GM23338 (cell line): ENCODE results near the gene CCDC187. TPM values are rescaled to one million over a fixed set of nuclear protein-coding genes. Genes with fewer than 3 reads are reported as not detected.

ENCODE experiments used
- ATAC-seq: fragments of 200-7000 bp; cut with Tn5 transposase; 3 replicates; pipeline ENCODE4 v1.9.1; 2020
- DNase-seq: peaks from one replicate; pipeline ENCODE4 v3.0.0-alpha.2; 2015; ENCODE audit warnings: low spot score
- H2AFZ ChIP-seq: fragments of 200-600 bp; sonication (generic); 2 replicates; pipeline ENCODE4 v1.8.0; 2016; ENCODE audit warnings: antibody characterized with exemption, mild to moderate bottlenecking, moderate library complexity
- H3F3A ChIP-seq: fragments of 200-600 bp; sonication (generic); replicated peaks from 2 replicates; pipeline ENCODE4 v1.8.0; 2017; ENCODE audit warnings: antibody characterized with exemption, mixed run types, low read depth
- H3K27ac ChIP-seq: fragments of 200-600 bp; sonication (generic); 2 replicates; pipeline ENCODE4 v1.6.1; 2016; ENCODE audit warnings: low read depth
- H3K27me3 ChIP-seq: fragments of 200-600 bp; sonication (generic); 2 replicates; pipeline ENCODE4 v1.8.0; 2016; ENCODE audit warnings: mild to moderate bottlenecking, mixed run types, moderate library complexity; ENCODE audit not compliant: insufficient read depth
- H3K36me3 ChIP-seq: fragments of 200-600 bp; sonication (generic); 2 replicates; pipeline ENCODE4 v1.8.0; 2016; ENCODE audit warnings: mild to moderate bottlenecking; ENCODE audit not compliant: insufficient read depth
- H3K4me1 ChIP-seq: fragments of 200-600 bp; sonication (generic); 2 replicates; pipeline ENCODE4 v1.8.0; 2016; ENCODE audit warnings: mild to moderate bottlenecking, moderate library complexity; ENCODE audit not compliant: insufficient read depth
- H3K4me2 ChIP-seq: fragments of 200-600 bp; sonication (generic); 2 replicates; pipeline ENCODE4 v1.7.1; 2017; ENCODE audit warnings: mixed run types
- H3K4me3 ChIP-seq: fragments of 200-600 bp; sonication (generic); 2 replicates; pipeline ENCODE4 v1.6.1; 2016; ENCODE audit warnings: mixed run types
- H3K79me2 ChIP-seq: fragments of 200-600 bp; sonication (generic); replicated peaks from 2 replicates; pipeline ENCODE4 v1.8.0; 2017; ENCODE audit warnings: mild to moderate bottlenecking; ENCODE audit not compliant: insufficient read depth
- H3K9me2 ChIP-seq: fragments of 200-600 bp; sonication (generic); 2 replicates; pipeline ENCODE4 v1.8.0; 2017; ENCODE audit not compliant: insufficient read depth
- H4K20me1 ChIP-seq: fragments of 200-600 bp; sonication (generic); replicated peaks from 2 replicates; pipeline ENCODE4 v1.8.0; 2017; ENCODE audit warnings: mild to moderate bottlenecking; ENCODE audit not compliant: insufficient read depth
- H3K27ac Mint-ChIP-seq: 2 replicates; pipeline ENCODE4 v1.8.0; 2020; ENCODE audit warnings: inconsistent platforms, mild to moderate bottlenecking, moderate library complexity, mixed read lengths
- H3K27me3 Mint-ChIP-seq: 3 replicates; pipeline ENCODE4 v1.8.0; 2022; ENCODE audit warnings: low read depth, mild to moderate bottlenecking, moderate library complexity, mixed read lengths, inconsistent platforms; ENCODE audit not compliant: insufficient read depth, poor library complexity
- H3K36me3 Mint-ChIP-seq: 3 replicates; pipeline ENCODE4 v1.8.0; 2021; ENCODE audit warnings: low read depth, mild to moderate bottlenecking, inconsistent platforms, moderate library complexity, mixed read lengths
- H3K4me1 Mint-ChIP-seq: 3 replicates; pipeline ENCODE4 v1.8.0; 2020; ENCODE audit warnings: mild to moderate bottlenecking, inconsistent platforms, mixed read lengths
- H3K4me3 Mint-ChIP-seq: 3 replicates; pipeline ENCODE4 v1.8.0; 2021; ENCODE audit warnings: moderate library complexity, mild to moderate bottlenecking, inconsistent platforms, mixed read lengths
- H3K9me3 Mint-ChIP-seq: 3 replicates; pipeline ENCODE4 v1.8.0; 2020; ENCODE audit warnings: moderate library complexity, mild to moderate bottlenecking, inconsistent platforms, mixed read lengths
- ETS1 ChIP-seq: IDR thresholded peaks from 2 replicates; pipeline ENCODE4 v1.6.1; 2016; ENCODE audit warnings: antibody characterized with exemption
- EZH2 ChIP-seq: fragments of 200-600 bp; sonication (generic); IDR thresholded peaks from one replicate; pipeline ENCODE4 v1.8.0; 2017; ENCODE audit warnings: antibody characterized with exemption, mild to moderate bottlenecking, low read depth; ENCODE audit not compliant: unreplicated experiment
- JUNB ChIP-seq: IDR thresholded peaks from one replicate; pipeline ENCODE4 v1.6.1; 2016; ENCODE audit warnings: antibody characterized with exemption; ENCODE audit not compliant: unreplicated experiment
- NANOG ChIP-seq: IDR thresholded peaks from 2 replicates; pipeline ENCODE4 v1.6.1; 2016; ENCODE audit warnings: antibody characterized with exemption, borderline replicate concordance
- POLR2AphosphoS5 ChIP-seq: IDR thresholded peaks from 2 replicates; pipeline ENCODE4 v1.6.1; 2016; ENCODE audit warnings: antibody characterized with exemption, low read depth
- ZNF114 ChIP-seq: fragments of 250-450 bp; sonication (Bioruptor Pico); IDR thresholded peaks from 2 replicates; pipeline ENCODE4 v1.5.0; 2020; ENCODE audit warnings: mild to moderate bottlenecking, moderate library complexity
- ZNF331 ChIP-seq: fragments of 250-450 bp; sonication (Bioruptor Pico); IDR thresholded peaks from 2 replicates; pipeline ENCODE4 v1.5.0; 2020; ENCODE audit warnings: low read depth, mild to moderate bottlenecking, moderate library complexity
- ZNF462 ChIP-seq: fragments of 250-450 bp; sonication (Bioruptor Pico); IDR thresholded peaks from 2 replicates; pipeline ENCODE4 v1.5.0; 2020; ENCODE audit warnings: mild to moderate bottlenecking, moderate library complexity
- polyA plus RNA-seq: library from polyadenylated mRNA; unstranded; fragments of >200 nt; fragmentation: Nextera tagmentation; extraction: Ambion mirVana; gene quantifications from 2 replicates; pipeline ENCODE4 v1.2.1, GENCODE V29; 2016
- total RNA-seq: library from RNA; depleted of rRNA; stranded (reverse); fragments of >200 nt; shearing (Covaris generic); gene quantifications from 2 replicates; pipeline ENCODE4 v1.2.3, GENCODE V29; 2014
- TF ChIP-seq, protein P1 (sequence below): IDR thresholded peaks from one replicate; pipeline ENCODE4 v1.6.1; 2018; ENCODE audit warnings: antibody characterized with exemption; ENCODE audit not compliant: unreplicated experiment
- TF ChIP-seq, protein P2 (sequence below), 2 experiments: fragments of 200-600 bp in 1 of 2; sonication (generic) in 1 of 2; conservative IDR thresholded peaks; 2 replicates each; pipeline versions ENCODE4 v1.5.1 to v1.6.1; 2016 to 2017; ENCODE audit warnings: antibody characterized with exemption in 2 of 2, low read depth in 2 of 2, mild to moderate bottlenecking in 2 of 2, moderate library complexity in 1 of 2

The CCDC187 gene
- total and polyA plus RNA-seq, 2 experiments from 2014 or later, result 0.14 TPM; not detected in 1

DNA sequence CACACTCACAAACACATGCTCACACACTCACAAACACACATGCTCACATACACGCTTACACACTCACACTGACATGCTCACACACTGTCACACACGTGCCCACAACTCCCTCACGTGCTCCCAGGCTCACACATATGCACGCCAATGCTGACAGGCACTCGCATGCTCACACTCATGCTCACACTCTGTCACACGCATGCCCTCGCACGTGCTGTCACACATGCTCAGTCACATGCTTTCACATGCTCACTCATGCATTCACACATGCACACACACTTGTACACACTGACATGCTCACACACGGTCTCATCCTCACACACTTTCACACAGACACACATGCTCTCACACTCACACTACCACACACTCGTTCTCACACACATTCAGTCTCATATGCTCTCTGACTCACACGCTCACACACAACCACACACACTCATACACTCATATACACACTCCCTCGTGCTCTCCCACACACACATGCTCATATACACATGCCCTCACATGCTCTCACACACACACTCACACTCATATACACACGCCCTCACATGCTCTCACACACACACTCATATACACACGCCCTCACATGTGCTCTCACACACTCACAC lies 10.3 kb downstream of the CCDC187 start:
- H3K4me3 Mint-ChIP-seq, result no peak overlapping the region
- Histone ChIP-seq H3K36me3 (no peaks in the 10 kb centered on the region), H3K4me3 (no peak overlapping the region), H3K4me2 (no peak overlapping the region), H2AFZ (no peak overlapping the region), H3F3A (peaks cover 11% of the 10 kb centered on the region; the same call in 1 of the 2 replicates), H3K27ac (no peak overlapping the region), H3K9me2 (no peaks in the 10 kb centered on the region), H4K20me1 (no peaks in the 10 kb centered on the region), H3K27me3 (no peaks in the 10 kb centered on the region), H3K79me2 (no peaks in the 10 kb centered on the region), H3K4me1 (no peaks in the 10 kb centered on the region)
- H3K27ac Mint-ChIP-seq, result no peak overlapping the region
- no peak for TF ChIP-seq NANOG
- TF ChIP-seq ETS1, result no peak
- TF ChIP-seq ZNF462 (CRISPR knock-in tag), result no peak
- no peak for TF ChIP-seq ZNF114 (CRISPR knock-in tag)
- no peak for TF ChIP-seq POLR2AphosphoS5
- TF ChIP-seq, protein P1, sequence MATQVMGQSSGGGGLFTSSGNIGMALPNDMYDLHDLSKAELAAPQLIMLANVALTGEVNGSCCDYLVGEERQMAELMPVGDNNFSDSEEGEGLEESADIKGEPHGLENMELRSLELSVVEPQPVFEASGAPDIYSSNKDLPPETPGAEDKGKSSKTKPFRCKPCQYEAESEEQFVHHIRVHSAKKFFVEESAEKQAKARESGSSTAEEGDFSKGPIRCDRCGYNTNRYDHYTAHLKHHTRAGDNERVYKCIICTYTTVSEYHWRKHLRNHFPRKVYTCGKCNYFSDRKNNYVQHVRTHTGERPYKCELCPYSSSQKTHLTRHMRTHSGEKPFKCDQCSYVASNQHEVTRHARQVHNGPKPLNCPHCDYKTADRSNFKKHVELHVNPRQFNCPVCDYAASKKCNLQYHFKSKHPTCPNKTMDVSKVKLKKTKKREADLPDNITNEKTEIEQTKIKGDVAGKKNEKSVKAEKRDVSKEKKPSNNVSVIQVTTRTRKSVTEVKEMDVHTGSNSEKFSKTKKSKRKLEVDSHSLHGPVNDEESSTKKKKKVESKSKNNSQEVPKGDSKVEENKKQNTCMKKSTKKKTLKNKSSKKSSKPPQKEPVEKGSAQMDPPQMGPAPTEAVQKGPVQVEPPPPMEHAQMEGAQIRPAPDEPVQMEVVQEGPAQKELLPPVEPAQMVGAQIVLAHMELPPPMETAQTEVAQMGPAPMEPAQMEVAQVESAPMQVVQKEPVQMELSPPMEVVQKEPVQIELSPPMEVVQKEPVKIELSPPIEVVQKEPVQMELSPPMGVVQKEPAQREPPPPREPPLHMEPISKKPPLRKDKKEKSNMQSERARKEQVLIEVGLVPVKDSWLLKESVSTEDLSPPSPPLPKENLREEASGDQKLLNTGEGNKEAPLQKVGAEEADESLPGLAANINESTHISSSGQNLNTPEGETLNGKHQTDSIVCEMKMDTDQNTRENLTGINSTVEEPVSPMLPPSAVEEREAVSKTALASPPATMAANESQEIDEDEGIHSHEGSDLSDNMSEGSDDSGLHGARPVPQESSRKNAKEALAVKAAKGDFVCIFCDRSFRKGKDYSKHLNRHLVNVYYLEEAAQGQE, result no peak
- TF ChIP-seq ZNF331 (CRISPR knock-in tag), result no peak
- TF ChIP-seq, protein P2, sequence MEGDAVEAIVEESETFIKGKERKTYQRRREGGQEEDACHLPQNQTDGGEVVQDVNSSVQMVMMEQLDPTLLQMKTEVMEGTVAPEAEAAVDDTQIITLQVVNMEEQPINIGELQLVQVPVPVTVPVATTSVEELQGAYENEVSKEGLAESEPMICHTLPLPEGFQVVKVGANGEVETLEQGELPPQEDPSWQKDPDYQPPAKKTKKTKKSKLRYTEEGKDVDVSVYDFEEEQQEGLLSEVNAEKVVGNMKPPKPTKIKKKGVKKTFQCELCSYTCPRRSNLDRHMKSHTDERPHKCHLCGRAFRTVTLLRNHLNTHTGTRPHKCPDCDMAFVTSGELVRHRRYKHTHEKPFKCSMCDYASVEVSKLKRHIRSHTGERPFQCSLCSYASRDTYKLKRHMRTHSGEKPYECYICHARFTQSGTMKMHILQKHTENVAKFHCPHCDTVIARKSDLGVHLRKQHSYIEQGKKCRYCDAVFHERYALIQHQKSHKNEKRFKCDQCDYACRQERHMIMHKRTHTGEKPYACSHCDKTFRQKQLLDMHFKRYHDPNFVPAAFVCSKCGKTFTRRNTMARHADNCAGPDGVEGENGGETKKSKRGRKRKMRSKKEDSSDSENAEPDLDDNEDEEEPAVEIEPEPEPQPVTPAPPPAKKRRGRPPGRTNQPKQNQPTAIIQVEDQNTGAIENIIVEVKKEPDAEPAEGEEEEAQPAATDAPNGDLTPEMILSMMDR (conservative IDR thresholded peaks at IDR 0.05; ENCODE audit: low read depth in 2 of 2), result no peak
- no peak for TF ChIP-seq EZH2
- TF ChIP-seq JUNB, result no peak
- no peak for ATAC-seq
- DNase-seq, result no peak
- no peaks in the 10 kb centered on the region for H3K9me3 Mint-ChIP-seq
- peaks cover 5% of the 10 kb centered on the region; the same call in 2 of the 3 replicates for H3K4me1 Mint-ChIP-seq
- peaks cover 3% of the 10 kb centered on the region for H3K27me3 Mint-ChIP-seq
- H3K36me3 Mint-ChIP-seq, result no peaks in the 10 kb centered on the region
